GM12864 (cell line): Measurements from ENCODE around the gene CYB5A.
"Not testable (repeated sequence)": the region's sequence is repeated elsewhere in the genome, so short reads cannot be mapped to it uniquely, and the experiment has no call there.

Experiments used
- DNase-seq: peaks from one replicate; pipeline ENCODE4 v3.0.0-alpha.2; 2011; ENCODE audit warnings: low read depth
- H3K4me3 ChIP-seq: 2 replicates; pipeline ENCODE4 v1.5.1; 2011; ENCODE audit warnings: mild to moderate bottlenecking, low read depth, low read length, control low read depth
- TF ChIP-seq, protein P1 (sequence below): IDR thresholded peaks from 2 replicates; pipeline ENCODE4 v1.5.1; 2011; ENCODE audit warnings: low read depth, mild to moderate bottlenecking, moderate library complexity, low read length, control low read depth, inconsistent platforms; ENCODE audit errors: missing control alignments

CYB5A gene

DNA sequence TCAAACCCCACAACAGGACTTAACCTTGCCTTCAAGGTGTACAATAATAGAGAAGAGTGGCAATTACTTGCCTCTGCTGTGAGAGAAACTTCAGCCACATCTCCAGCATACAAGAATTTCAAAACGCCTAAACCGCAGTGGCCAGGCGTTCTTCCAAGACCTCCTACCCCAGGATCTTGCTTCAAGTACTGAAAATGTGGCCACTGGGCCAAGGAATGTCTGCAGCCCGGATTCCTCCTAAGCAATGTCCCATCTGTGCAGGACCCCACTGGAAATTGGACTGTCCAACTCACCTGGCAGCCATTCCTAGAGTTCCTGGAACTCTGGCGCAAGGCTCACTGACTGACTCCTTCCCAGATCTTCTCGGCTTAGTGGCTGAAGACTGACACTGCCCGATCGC lies 2.8 kb upstream of the CYB5A start:
- no peak for DNase-seq
- TF ChIP-seq, protein P1, sequence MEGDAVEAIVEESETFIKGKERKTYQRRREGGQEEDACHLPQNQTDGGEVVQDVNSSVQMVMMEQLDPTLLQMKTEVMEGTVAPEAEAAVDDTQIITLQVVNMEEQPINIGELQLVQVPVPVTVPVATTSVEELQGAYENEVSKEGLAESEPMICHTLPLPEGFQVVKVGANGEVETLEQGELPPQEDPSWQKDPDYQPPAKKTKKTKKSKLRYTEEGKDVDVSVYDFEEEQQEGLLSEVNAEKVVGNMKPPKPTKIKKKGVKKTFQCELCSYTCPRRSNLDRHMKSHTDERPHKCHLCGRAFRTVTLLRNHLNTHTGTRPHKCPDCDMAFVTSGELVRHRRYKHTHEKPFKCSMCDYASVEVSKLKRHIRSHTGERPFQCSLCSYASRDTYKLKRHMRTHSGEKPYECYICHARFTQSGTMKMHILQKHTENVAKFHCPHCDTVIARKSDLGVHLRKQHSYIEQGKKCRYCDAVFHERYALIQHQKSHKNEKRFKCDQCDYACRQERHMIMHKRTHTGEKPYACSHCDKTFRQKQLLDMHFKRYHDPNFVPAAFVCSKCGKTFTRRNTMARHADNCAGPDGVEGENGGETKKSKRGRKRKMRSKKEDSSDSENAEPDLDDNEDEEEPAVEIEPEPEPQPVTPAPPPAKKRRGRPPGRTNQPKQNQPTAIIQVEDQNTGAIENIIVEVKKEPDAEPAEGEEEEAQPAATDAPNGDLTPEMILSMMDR = no peak
- H3K4me3 ChIP-seq = no peak overlapping the region

DNA sequence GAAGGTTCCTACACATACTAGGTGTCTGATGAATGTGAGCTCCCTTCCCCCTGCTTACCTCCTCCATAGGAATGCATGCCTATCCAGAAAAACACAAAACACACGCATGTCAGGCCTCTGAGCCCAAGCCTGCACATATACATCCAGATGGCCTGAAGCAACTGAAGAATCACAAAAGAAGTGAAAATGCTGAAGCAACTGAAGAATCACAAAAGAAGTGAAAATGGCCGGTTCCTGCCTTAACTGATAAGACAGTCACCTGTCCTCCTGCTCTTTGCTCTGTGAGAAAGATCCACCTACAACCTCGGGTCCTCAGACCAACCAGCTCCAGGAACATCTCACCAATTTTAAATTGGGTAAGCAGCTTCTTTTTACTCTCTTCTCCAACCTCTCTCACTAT lies 1.2 kb upstream of the CYB5A start:
- DNase-seq, H3K4me3 ChIP-seq: not testable (repeated sequence)

DNA sequence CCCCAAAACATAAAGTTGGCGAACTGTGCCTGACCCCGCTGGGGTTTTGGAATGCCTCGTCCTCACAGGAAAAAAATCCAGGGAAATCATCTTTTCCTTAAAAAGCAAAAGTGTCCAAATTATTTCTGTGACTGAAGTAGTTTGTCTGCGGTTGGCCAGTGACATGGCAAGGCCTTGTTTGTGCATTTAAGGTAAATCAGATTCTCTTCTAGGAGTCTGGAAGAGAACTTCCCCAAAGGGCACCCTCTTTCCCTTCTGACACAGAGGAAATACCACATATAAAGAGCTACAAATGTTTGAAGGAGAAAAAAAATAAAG lies 737 bp upstream of the CYB5A start:
- DNase-seq = no peak
- peak overlapping the region; percentile 82 for H3K4me3 ChIP-seq
- TF ChIP-seq, protein P1 = no peak

DNA sequence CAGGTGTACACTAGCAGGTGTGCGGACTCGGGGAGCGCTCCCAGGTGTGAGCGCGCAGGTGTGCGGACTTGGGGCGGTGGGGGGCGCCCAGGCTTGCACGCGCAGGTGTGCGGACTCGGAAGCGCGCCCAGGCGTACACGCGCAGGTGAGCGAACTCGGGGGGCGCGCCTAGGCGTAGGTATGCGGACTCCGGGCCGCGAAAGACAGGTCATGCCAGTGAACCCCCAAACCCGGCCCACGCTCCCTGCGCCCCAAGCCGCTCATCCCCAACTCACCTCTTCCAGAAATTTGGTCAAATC lies 342 bp downstream of the CYB5A start:
- TF ChIP-seq, protein P1 = no peak
- no peak for DNase-seq
- H3K4me3 ChIP-seq = peak overlapping the region; percentile 82

DNA sequence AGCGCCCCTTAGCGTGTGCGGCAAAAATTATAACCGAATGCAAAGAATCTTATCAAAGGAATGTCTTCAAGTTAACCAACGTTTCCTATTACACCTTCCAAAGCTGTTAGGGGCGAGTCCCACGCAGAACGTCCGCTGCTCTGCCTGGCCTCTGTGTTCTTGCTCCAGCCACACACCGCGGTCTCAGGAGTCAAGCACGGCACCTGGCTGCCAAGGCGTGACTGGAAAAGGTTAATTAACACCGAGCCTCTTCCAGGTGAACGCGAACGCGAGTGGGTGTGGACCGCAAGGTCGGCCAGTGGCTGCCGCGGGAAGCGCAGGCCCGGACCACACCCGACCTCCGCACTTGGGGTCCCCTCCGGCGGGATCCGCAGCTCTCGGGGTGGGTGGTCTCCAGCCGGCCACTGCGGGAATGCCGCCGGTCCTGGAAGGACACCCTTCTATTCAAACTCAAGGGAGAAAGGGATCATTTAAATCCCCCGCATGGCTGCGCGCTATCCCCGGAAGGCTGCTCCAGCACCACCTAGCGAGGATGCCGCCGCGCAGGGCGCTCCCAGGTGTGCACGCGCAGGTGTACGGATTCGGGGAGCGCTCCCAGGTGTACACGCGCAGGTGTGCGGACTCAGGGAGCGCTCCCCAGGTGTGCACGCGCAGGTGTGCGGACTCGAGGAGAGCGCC lies 830 bp downstream of the CYB5A start:
- TF ChIP-seq, protein P1 = no peak
- DNase-seq = no peak
- peak overlapping the region; percentile 82 for H3K4me3 ChIP-seq

- H3K4me3 ChIP-seq = no peak overlapping the region
- TF ChIP-seq, protein P1 = no peak
- DNase-seq = no peak
Measured at GRCh38 chr18:74290021-74290420, 1.7 kb downstream of the CYB5A start.

DNA sequence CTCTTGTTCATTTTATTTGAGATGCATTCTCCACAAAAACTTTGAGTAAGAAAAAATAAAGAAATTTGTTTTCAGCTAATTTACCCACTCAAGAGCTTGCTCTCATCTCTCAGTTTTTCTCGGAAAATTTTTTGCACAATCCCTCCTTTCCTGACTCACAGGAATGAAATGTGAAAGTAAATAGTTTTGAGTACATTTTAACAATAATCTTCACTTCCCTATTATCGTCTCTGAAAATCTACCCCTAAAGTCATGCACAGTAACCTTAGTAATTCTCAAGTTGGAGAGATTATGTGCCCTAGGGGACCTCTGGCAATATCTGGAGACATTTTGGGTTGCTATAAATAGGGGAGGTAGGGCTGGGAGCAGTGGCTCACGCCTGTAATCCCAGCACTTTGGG lies 2.6 kb downstream of the CYB5A start:
- no peak overlapping the region for H3K4me3 ChIP-seq
- TF ChIP-seq, protein P1 = no peak
- no peak for DNase-seq
